ENCODE results near the gene AFMID.
"Not testable (repeated sequence)": the region's sequence is repeated elsewhere in the genome, so short reads cannot be mapped to it uniquely, and the experiment has no call there.

Gene AFMID

GRCh38 chr17:78238823-78239488 lies 51.8 kb downstream of the AFMID start:
- DNase-seq (ENCODE audit: low read depth in 2 of 2), result no peak

GRCh38 chr17:78239489-78239931 lies 52.3 kb downstream of the AFMID start:
- no peak for DNase-seq (ENCODE audit: low read depth in 2 of 2)

DNA sequence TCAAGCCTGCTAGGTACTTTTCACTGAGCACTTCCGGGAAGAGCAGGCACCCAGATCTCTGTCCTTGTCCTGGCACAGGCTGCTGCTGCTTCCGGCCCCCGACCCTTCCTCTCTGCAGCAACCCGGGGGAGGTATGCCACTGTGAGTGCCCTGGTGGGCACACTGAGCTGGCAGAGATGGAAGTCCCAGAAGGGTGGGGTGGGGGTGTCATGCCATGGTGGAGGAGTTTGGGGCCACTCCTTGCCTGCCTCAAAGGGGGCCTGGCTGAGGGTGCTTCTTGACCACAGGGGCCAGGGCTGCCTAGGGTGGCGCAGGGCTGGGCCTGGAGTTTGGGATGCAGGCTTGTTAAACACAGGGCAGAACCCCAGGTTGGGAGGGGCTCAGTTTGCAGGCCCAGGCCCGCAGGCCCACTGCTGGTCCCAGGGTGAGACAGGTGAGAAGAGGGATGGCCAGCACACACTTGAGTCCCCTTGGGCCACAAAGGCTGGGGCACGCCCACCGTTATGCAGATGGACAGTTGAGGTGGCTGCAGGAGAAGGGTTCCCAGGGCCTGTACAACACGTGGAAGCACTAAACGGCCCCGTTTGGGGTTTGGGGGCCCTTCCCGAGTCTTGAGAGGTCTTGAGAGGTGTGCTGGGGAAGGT lies 53.0 kb downstream of the AFMID start:
- DNase-seq (ENCODE audit: low read depth in 2 of 2), result no peak

DNA sequence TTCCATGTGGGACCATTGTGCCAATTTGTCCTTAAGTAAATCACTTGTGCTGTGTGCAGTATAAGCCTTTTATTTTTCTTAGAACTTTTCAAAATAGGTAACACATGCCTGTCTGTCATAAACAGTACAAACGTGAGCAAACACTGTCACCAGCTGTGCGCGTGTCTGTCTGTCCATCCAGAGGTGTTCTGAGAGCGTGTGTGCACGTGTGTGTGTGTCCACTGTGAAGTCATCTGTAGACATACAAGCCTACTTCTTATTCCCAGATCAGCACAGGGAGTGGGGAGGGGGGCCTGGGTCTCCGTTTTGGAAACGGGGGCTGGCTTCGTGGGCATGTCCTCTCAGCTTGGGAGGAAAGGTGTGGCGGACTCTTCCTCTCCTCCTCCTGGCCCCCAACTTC lies 53.7 kb downstream of the AFMID start:
- DNase-seq (ENCODE audit: low read depth in 2 of 2), result no peak

DNA sequence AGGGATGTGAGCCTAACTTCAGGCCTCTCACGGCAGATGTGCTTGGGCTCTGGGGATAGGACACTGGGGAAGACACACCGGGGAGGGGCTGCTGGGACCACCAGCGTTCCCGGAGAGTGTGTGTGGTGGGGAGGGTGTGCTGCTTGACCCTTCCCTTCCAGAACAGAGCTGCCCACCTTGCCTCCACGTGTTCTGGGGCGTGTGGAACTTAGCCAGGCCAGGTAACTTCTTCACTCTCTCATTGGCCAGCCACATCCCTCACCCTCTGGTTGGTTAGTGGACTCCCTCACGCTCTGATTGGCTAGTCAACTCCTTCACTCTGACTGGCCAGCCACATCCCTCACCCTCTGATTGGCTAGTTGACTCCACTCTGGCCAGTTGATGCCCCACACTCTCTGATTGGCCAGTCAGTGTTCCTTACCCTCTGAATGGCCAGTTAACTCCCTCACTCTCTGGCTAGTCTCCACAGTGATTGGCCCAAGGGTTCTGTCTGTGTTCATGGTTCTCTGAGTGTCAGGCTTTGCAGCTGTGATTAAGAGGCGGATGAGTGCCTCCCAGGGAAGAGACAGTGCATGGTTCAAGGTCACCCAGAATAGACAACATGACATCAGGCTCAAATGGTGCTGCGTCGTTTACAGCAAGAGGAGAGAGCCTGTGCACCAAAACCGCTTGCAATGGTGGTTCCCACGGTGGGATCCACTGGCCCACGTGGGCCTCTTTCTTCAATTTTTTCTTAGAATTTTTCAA lies 54.3 kb downstream of the AFMID start:
- no peak for DNase-seq (ENCODE audit: low read depth in 2 of 2)

DNA sequence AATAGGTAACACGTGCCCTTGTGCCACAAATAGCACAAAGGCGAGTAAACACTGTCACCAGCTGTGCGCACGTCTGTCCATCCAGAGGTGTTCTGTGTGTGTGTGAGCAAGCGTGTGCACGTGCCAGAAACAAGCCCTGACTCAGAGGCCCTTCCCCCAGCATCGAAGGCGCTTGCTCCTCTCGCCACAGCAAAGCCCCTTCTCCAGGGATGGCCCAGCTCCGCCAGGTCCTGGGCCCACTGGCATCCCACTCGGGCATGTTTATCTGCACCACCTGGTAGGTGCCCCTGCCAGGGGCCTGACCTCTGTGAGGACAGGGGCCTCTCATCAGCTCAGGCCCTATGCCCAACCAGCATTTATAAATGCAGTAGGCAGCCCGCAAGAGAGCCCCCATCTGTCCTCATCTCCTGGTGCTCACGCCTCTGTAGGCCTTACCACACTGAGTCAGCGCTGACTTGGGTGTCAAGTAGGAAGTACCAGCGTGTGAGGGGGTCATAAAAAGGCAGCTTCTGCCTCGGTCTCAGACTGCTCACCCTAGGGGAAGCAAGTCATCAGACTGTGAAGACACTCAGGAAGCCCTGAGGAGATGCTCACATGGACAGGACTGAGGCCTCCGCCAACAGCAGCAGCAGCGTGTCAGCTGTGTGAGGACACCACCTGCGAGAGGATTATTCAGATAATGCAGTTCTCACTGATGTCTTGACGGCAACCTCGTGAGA lies 55.0 kb downstream of the AFMID start:
- no peak for DNase-seq (ENCODE audit: low read depth in 2 of 2)

DNA sequence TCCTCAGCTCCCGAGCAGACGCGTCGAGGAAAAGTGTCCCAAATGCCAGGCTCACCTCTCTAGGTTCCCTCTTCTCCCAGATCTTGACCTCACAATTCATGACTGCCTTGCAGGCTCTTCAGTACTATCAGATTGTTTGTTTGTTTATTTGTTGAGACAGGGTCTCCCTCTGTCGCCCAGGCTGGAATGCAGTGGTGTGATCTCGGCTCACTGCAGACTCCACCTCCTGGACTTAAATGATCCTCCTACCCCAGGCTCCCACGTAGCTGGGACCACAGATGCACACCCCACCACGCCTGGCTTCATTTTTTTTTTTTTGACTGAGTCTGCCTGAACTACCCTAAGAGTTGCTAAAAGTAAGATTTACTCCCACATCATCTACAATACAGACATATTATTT lies 60.1 kb downstream of the AFMID start:
- DNase-seq (ENCODE audit: low read depth in 2 of 2), result no peak

- no peak for DNase-seq (ENCODE audit: low read depth in 2 of 2)
These were observed 61.1 kb downstream of the AFMID start for GRCh38 chr17:78248051-78248914.

DNA sequence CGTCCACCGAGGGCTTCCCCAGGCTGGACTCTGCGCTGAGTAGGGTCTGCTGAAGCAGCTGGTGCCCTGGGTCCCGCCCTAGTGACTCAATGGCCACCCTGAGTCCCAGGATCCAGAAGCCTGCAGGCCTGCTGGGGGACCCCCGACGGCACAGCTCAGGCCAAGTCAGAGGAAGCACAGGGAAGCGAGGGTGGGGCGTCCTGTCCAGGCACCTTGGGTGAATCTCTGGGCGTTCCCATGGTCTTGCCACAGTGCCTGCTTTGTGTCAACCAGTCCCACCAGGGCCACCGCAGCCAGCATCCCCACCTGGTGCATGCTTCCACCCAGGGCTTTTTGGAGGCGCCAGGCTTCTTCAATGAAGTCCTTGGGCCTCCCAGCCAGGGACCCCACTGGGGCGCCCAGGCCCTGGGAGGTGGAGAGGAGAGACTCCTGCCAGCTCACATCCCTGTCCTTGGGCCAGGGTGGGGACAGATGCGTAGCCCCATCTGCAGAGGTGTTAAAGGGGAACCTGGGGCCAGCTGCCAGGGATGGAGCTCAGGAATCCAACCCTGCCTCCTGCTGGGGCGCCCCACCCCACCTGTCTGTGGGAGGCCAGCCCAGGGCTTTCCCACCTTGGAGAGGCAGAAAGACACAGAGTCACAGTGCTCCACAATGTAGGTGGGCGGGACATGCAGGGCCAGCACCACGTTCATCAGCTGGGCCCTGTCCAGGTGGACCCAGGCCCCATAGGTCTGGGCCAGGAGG lies 62.1 kb downstream of the AFMID start:
- DNase-seq (ENCODE audit: low read depth in 2 of 2), result no peak

GRCh38 chr17:78249818-78250806 lies 63.0 kb downstream of the AFMID start:
- DNase-seq (ENCODE audit: low read depth in 2 of 2), result no peak

DNA sequence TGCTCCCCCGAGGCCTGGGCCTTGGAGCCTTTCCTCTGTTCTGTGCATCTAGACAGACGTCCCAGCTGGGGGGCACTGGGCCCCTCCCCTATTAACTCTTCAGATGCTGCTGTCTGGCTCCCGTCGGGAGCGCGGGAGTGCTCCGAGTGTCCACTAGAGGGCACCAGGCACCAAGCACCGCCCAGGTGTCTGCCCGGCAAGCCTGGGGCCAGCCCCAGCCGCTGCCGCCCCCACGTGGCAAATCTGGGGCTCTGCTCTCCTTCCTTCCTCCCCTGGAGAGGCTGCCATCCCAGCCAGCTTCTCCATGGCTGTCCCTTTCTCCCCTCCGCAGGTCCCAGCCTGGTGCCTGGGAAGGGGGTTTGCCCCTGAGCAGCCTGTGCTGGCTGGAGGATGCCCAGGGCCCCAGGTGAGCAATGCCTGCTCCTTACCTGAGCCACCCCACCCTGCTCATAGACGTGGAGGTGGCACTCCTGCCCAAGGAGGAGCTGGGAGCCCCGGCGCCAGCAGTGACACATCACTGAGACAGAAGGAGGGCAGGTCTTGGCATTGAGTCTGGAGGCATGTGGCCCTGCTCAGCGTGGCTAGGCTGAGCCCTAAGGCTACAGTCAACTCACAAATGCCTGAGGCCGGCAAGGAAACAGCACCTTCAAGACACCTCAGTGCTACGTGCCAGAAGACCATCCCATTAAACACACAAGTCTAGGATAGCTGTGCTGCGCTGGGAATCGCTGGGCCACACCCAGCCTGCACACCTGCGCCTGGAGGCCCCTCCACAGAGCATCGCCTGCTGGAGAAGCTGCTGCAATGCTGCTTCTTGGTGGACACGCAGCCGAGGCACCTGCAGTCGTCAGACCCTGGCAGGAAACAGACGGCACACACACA lies 64.0 kb downstream of the AFMID start:
- DNase-seq (ENCODE audit: low read depth in 2 of 2), result peak; percentile 54 to 63

DNA sequence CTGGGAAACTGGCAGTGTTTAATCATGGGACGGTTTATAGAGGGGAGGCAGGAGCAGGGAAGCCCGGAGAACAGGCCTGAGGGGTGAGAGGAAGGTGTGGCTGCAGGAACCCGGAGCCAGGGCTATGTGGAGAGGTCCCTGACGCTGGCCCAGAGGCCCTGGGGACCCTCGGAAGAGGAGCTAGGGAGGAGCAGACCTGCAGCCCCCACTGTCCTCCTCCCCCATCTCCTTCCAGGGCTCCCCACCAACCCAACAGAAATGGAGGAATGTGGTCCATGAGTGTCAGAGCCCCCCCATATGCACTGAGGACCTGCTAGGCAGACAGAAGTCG lies 64.6 kb downstream of the AFMID start:
- DNase-seq (ENCODE audit: low read depth in 2 of 2), result no peak

DNA sequence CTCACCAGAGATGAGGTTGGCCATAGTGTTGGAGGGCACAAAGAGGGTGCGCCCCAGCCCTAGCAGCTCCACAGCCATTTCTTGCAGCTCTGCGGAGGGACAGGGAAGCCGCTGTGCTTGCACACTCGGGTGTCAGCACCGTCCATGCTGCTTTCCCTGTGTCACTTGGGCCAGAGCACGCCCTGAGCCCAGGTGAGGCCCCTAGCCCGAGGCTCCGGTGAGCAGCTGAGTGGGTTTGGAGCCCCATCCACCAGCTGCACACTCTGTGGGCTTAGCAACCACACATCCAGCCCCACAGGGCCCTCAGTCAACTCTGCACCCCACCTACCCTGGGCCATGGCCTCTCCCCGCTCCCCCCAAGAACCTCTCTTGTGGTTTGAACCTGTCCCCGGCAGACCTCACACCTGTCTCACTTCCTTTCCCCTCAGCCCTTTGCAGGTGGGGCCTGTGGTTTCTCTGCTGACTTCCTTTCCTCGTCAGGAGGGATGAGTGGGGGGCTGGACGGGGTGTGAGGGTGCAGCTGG lies 65.0 kb downstream of the AFMID start:
- DNase-seq (ENCODE audit: low read depth in 2 of 2), result no peak

- DNase-seq (ENCODE audit: low read depth in 2 of 2), result no peak
These were observed 65.8 kb downstream of the AFMID start for GRCh38 chr17:78252701-78253635.

DNA sequence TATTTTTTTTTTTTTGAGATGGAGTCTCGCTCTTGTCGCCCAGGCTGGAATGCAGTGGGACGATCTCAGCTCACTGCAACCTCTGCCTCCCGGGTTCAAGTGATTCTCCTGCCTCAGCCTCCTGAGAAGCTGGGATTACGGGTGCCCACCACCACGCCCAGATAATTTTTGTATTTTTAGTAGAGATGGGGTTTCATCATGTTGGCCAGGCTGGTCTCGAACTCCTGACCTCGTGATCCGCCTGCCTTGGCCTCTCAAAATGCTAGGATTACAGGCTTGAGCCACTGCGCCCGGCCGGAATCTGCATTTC lies 66.4 kb downstream of the AFMID start:
- not testable (repeated sequence) for DNase-seq (ENCODE audit: low read depth in 2 of 2)

DNA sequence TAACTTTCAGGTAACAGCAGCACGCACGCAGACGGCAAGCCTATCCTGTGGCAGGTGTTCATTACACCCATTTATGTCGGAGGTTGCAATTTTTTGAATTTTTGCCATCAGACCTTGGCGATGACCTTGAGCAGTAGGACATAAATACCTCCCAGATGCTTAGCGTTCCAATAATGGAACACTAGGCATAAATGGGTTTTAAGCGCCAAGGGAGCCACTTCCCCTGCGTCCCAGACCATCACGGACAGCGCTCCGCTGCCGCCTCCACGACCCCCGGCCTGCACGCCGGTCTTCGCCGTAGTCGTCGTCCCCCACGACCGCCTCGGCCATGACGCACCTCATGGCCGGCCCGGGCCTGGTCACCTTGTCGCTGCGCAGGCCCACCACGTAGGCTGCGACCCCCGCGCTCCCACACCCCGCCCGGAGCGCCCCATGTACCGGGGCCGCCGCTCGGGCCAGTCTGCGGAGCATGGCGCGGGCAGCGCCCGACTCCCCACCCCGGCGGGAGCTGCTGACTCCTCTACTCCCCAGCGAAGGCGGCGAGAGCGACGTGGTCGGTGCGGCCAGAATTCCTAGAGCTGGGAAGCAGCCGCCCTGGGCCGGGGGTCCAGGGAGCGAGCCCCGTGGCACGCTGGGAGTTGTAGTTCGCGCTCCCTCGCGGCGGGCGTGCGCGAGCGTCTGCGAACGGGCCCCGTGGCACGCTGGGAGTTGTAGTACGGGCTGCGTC lies 66.9 kb downstream of the AFMID start:
- DNase-seq (ENCODE audit: low read depth in 2 of 2), result peak; percentile 59

Data from fibroblast of skin of left quadriceps (primary cell).